Measurements from ENCODE around the gene SNX11.
"Not testable (repeated sequence)": the region's sequence is repeated elsewhere in the genome, so short reads cannot be mapped to it uniquely, and the experiment has no call there.

The SNX11 gene, protein sequence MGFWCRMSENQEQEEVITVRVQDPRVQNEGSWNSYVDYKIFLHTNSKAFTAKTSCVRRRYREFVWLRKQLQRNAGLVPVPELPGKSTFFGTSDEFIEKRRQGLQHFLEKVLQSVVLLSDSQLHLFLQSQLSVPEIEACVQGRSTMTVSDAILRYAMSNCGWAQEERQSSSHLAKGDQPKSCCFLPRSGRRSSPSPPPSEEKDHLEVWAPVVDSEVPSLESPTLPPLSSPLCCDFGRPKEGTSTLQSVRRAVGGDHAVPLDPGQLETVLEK

DNA sequence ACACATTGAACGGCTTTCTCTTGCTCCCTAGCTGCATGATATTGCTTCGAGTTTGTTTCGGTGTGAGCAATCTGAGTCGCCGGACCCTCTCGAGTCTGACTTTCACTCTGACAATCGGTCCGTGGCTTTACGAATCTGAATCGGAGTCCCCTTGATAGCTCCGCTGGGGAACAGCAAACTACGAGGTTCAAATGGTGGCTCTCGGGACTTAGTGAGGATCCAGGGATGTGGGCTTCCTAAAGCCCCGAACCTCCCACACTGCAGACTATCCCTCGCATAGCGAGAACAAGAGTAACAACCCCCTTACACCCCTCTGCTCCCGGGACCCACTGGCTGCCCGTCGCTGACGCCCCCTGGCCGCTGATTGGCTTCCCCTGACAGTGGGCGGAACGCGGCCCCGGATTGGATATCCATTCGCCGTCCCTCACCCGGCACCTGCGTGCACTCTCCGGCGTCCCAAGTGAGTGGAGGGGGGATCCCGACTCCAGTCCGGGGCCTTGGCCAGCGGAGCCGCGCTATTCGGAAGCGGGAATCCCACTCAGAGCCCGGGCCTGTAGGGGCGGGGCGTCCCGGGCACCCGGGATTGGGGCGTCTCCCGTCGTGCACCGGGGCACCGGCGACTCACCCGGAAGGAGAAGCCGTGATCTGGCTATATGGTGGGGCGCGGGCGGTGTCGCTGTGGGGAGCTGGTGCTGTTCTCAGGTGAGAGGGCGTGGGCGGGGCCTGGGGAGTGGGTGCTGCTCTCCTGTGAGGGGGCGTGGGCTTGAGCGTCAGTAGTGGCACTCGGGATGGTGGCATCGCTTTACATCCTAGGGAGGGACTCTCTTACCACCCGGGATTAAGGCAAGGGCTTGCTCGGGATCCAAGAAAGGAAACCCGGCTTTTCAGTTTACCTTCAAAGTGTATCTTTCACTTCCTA, at the start of gene SNX11:
Gene SNX11 (plus strand): TSS at position 630 of the 919 bp plus-strand sequence. CDS start 4,278 bp downstream, outside the sequence.
- peak; percentile 90 for DNase-seq

DNA sequence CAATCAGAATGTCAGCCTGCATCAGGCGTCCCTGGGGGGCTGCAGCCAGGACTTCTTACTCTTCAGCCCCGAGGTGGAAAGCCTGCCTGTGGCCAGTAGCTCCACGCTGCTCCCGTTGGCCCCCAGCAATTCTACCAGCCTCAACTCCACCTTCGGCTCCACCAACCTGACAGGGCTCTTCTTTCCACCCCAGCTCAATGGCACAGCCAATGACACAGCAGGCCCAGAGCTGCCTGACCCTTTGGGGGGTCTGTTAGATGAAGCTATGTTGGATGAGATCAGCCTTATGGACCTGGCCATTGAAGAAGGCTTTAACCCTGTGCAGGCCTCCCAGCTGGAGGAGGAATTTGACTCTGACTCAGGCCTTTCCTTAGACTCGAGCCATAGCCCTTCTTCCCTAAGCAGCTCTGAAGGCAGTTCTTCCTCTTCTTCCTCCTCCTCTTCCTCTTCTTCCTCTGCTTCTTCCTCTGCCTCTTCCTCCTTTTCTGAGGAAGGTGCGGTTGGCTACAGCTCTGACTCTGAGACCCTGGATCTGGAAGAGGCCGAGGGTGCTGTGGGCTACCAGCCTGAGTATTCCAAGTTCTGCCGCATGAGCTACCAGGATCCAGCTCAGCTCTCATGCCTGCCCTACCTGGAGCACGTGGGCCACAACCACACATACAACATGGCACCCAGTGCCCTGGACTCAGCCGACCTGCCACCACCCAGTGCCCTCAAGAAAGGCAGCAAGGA, 49.0 kb upstream of the SNX11 start:
- no peak for DNase-seq

DNA sequence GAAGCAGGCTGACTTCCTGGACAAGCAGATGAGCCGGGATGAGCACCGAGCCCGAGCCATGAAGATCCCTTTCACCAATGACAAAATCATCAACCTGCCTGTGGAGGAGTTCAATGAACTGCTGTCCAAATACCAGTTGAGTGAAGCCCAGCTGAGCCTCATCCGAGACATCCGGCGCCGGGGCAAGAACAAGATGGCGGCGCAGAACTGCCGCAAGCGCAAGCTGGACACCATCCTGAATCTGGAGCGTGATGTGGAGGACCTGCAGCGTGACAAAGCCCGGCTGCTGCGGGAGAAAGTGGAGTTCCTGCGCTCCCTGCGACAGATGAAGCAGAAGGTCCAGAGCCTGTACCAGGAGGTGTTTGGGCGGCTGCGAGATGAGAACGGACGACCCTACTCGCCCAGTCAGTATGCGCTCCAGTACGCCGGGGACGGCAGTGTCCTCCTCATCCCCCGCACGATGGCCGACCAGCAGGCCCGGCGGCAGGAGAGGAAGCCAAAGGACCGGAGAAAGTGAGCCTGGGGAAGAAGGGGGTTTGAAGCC, 48.4 kb upstream of the SNX11 start:
- no peak for DNase-seq

DNA sequence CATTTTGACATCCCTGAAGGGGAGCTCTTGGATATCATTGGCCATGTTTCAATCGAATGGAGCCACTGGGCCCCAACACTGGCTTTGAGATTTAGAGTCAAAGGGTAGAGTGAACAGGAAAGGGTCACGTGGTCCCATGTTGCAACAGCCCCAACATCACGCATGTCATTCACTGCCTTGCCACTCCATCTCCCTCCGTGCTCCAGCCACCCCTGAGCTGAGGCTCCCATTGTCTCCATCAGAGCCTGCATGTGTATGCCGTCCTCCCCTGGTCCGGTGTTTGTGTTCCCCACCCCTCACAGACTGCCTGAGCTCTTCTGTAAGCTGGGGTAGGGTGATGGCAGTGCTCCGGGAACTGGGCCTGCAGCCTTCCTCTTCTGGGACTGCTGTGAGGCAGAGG, 47.3 kb upstream of the SNX11 start:
- no peak for DNase-seq

DNA sequence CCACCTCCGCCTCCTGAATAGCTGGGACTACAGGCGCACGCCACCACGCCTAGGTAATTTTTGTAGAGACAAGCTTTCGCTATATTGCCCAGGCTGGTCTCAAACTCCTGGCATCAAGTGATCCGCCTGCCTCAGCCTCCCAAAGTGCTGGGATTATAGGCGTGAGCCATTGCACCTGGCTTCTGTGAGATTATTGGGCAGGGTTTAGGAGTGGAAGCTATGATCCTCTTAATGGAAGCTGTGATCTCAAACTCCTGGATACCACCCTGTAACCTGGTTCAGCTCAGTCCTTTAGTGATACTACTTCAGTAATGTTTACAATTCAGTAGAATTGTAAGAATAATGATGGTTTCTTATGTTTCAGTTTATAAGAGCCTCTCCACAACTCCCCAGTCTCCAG, 45.3 kb upstream of the SNX11 start:
- no peak for DNase-seq

DNA sequence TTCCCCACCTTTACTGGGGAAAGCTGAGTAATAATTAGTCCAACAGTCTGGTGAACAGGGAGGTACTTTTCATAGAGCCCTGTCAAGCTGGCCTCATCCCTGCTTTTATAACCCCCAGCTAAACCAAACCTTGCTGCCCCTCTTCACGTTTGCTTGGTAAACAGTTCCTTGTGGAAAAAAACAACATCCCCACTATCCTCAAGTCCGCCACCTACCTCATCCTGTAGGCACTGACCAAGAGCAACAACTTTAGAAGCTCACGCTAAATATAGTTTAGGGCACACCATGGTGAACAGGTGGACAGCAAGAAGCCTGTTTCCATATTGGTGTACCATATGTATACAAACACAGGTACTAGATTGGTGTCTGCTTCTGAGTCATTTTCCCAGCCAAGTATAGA, 42.9 kb upstream of the SNX11 start:
- DNase-seq = no peak

DNA sequence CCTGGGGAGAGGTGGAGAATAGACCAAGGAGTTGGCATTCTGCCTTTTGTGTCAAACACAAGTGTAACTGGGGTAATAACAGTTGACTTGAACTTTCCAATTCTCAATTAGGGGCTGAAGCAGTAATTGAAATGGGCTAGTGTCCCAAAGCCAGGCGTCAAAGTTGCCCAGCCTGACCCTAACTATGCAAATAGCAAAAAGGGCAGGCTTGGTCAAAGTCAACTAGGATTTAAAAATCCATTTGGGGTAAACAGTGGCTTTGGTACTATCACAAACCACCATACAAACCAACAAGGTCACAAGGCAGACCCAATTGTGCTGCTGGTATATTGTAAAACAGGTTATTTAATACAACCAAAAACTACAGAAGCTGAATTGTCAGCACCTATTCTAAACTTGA, 41.4 kb upstream of the SNX11 start:
- no peak for DNase-seq

DNA sequence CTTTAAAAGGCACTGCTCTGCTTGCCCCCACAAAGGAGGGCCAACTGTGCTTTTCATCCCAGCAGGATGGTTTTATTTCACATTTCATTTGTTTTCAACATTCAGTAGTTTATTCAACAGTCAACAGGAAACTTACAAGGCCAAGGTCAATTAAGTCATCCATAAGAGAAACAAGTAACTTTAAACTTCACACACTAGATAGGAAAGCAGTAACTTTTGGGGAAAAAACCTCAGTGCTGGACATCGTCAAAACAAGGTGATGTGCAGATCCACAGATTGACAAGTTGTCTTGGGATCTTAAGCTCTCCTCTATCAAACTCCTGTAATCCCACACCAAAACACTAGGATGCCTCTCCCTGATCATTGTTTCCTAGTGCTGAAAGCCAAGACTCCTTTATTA, 40.9 kb upstream of the SNX11 start:
- DNase-seq = no peak

DNA sequence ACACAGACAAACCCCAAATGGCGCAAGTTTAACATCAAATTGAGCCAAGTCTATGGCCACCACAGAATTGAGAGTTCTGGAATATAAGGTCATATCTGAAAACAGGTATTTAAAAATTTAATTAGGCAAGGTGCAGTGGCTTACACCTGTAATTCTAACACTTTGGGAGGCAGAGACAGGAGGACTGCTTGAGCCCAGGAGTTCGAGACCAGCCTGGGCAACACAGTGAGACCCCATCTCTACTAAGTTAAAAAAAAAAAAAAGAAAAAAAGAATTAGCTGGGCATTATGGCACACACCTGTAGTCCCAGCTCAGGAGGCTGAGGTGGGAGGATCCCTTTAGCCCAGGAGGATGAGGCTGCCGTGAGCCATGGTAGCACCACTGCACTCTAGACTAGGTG, 40.3 kb upstream of the SNX11 start:
- DNase-seq = no peak

DNA sequence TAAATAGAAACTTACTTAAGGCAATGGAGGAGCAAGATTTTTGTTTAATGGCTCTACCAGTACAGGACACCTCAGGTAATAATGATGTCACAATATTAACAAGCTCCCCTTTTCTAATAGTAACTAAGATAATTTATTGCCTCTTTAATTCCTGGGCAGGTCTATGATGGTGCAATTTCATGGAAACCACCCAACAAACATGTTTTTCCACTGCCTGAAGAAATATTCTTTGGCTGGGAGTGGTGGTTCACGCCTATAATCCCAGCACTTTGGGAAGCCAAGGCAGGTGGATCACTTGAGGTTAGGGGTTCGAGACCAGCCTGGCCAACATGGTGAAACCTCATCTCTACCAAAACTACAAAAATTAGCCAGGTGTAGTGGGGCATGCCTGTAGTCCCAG, 39.8 kb upstream of the SNX11 start:
- DNase-seq = not testable (repeated sequence)

DNA sequence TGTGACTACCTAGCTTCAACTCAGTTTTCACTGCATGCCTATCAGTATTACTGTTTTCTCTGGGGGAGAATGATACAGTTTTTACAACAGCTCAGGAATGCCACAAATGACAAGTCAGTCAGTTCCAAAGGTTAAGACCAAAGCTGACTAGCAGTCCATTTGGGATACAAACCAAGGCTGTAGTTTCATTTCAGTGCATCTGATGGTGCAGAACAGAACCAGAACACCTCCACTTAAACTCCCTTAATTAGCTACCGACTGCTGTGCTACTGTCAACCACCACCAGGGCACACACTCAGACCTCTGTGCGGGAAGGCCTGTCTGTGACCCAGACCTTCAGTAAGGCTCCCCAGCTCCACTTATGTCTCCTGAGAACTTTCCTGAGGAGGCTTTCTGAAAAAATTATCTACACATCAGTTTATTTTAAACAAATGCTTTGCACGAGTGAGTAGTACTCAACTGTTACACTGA, 39.0 kb upstream of the SNX11 start:
- DNase-seq = no peak

DNA sequence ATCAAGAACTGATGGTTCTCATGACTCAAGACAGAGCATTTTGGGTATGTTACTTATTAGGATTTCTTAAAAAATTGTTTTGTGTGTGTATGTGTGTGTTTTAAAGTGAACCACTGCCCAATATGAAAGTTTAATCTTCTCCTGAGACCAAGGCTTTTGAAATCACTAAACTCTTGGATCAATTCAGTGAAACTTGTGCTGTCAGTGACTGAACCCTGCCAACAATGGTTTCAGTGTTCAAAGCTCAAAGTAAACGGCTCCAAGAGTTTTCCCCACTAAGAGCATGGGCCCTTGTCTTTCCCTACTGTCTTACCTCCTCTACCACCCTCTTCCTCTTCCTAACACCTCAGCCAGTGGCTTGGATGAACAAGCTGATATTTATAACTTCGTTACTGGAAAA, 37.4 kb upstream of the SNX11 start:
- DNase-seq = no peak

DNA sequence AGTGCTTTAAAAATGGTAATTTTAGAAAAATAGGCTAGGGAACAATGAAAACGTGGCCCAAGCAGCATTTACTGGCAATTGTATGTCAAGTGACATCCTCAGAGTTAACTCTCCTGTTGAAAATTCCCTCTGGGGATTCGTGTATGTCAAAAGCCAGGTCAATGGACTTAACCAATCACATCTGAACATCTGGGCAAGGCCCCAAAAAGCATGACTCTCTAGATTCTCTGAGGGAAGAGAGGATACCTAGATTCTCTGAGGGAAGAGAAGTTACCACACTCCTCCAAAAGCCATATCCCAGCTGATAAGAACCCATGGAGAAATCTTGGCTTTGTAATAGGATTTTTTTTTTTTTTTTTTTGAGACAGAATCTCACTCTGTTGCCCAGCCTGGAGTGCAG, 35.9 kb upstream of the SNX11 start:
- DNase-seq = no peak

DNA sequence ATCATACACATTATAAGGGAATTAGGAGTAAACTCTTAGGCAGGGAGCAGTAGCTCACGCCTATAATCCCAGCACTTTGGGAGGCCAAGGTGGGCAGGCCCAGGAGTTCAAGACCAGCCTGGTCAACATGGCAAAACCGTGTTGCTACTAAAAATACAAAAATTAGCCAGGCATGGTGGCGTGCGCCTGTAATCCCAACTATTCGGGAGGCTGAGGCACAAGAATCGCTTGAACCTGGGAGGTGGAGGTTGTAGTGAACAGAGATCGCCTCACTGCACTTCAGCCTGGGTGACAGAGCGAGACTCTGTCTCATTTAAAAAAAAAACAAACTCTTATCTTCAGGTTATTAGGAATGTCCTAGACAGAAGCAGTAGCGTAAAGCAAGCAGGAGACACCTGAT, 34.8 kb upstream of the SNX11 start:
- not testable (repeated sequence) for DNase-seq

DNA sequence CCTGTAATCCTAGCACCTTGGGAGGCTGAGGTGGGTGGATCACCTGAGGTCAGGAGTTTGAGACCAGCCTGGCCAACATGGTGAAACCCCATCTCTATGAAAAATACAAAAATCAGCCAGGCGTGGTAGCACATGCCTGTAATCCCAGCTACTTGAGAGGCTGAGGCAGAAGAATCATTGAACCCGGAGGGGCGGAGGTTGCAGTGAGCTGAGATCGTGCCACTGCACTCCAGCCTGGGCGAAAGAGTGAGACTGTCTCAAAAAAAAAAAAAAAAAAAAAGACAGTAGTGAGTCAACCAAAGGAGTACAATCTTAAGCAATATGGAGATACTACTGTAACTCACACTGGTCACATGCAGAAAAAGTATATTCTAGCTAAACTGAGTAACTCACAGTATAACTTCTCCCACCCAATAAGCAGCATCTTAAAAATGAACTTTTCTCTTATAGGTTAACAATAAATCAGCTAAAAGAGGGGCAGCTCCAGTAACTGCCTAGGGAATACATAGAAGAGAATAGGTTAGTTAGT, 33.9 kb upstream of the SNX11 start:
- not testable (repeated sequence) for DNase-seq

DNA sequence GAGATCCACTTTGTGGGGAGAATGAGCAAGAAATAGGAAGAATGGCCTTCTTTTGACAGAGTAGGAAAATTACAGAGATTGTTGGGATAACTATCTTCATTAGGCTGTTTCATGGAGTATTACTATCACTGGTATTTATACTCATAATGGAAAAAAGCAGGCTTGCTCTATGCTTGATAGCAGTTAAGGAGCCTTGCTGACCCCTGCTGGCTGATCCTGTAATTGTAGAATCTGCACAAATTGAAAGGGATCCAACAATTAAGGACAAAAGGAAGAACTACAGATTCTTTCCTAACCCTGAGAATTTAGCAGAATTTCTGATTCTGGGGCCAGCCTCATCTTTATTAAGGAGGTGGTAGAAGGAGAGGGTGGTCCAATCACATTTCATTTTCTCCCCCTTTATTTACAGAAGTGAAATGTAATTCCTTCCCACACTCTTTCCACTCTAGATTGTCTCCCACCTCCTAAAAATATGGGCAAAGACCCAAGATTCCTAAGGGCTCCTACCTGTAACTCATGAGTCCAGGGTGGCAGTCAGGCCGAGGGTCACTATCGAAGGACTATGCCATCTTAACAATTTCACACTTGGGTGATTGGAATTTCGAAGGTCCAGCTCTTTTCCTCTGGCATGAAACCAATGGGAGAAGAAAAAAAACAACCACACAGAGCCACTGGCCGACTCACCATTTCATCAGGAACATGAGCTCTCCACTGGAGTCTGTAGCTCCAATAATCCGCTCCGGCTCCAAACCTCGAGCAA, 33.1 kb upstream of the SNX11 start:
- peak; percentile 55 for DNase-seq

DNA sequence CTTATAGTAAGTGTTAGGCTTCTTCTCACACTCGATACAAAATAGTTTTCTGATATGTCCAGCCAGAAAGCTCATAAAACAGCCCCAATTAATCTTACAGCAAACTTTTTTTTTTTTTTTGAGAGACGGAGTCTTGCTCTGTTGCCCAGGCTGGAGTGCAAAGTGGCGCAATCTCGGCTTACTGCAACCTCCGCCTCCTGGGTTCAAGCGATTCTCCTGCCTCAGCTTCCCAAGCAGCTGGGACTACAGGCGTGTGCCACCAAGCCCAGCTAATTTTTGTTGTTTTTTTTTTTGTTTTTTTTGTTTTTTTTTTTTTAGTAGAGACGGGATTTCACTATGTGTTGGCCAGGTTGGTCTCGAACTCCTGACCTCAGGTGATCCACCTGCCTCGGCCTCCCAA, 30.4 kb upstream of the SNX11 start:
- not testable (repeated sequence) for DNase-seq

DNA sequence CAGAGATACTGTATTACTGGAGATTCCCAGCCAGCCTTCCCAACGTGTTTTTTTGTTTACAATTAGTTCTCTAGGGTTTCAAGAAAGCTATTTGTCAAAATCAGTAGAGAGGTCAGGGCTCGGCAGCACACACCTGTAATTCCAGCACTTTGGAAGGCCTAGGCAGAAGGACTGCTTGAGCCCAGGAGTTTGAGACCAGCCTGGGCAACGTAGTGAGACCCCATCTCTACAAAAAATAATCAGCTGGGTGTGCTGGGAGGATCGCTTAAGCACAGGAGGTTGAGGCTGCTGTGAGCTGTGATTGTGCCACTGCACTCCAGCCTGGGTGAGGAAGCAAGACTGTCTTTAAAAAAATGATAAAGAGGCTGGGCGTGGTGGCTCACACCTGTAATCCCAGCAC, 25.7 kb upstream of the SNX11 start:
- DNase-seq = no peak

DNA sequence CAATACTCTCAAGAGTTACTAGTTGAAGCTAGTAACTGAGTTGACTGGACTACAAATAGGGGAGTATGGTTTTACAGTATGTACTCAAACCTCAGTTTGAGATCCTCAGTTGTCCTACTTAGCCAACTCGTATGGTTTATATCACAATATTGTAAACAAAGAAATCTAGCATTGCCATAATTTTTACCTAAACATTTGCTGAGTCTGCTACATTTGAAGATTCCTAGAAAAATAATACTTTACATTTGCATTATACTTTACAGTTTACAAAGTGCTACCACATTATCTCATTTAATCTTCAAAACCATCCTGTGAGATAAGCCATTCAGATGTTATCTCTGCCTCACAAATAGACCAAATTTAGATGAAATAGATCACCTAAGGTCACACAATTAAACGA, 22.6 kb upstream of the SNX11 start:
- no peak for DNase-seq

DNA sequence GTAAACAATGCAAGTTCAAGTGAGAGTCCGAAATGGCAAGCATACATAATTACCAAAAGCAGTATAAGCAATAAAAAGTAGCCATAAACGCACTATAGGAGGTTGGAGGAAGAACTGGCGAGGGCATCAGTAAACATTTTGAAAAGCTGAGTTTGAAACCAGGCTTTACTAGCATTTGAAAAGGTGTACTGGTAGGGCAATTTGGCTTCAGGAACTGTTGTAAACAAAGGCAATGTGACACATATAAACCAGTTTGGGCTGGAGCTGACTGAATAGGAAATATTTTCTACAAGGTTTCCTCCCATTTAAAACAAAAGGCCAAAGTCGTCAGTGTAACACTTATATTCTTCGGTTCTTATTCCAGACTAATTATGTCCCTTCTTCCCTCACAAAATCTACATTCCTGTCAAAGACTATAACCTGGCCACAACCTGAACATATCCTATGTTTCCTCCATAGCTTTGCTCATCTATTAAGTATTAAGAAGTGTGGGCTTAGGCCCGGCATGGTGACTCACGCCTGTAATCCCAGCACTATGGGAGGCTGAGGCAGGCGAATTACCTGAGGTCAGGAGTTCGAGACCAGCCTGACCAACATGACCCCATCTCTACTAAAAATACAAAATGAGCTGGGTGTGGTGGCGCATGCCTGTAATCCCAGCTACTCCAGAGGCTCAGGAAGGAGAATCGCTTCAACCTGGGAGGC, 14.1 kb upstream of the SNX11 start:
- DNase-seq = no peak

DNA sequence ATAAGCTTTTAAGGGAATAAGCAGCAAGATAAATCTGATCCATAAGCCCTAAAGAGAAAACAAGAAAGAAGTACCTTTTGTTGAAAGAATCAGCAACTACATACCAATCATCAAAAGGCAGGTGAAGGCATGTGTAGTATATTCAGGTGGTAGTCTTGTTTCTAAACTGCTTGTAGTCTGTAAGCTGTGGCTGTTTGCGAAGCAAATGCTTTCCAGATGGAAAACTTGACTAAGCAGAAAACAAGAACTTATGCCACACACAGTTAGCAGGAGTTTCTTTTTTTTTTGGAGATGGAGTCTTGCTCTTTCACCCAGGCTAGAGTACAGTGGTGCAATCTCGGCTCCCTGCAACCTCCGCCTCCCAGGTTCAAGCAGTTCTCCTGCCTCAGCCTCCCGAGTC, 12.0 kb upstream of the SNX11 start:
- no peak for DNase-seq

DNA sequence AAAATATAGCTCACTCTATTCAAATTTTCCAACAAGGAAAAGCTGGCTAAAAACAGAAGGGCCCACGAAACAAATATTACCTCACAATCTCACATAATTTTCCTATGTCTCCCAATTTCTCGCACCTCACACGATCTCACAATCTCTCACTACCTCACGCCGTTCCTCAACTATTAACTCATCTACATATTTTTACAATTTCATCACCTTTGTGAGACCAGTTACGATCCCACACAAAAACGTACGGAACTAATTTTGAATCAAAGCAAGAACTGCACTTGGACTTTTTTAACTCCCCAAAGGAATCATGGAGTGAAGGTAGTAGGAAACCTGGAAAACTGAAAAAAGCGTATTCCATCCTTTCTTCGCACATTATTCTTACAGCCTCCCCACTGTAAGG, 7.4 kb upstream of the SNX11 start:
- no peak for DNase-seq
